ENCODE data around the gene SUSD3. TPM values are rescaled to one million over a fixed set of nuclear protein-coding genes. Genes with fewer than 3 reads are reported as not detected.

SUSD3 gene
- polyA plus RNA-seq, 4 donors = 3.7 to 10.1 (median 3.8) TPM; not detected in 1

Other genes with a start within 250 kb of the SUSD3 start
- gene ZNF484, start 180.7 kb upstream of the SUSD3 start, polyA plus RNA-seq = 1 to 10 TPM; 1.1 to 6.4 (median 1.4) TPM
- gene FGD3, start 111.2 kb upstream of the SUSD3 start, polyA plus RNA-seq = 10 to 100 TPM in 1 of 4 donors, 1 to 10 TPM in 2, under 1 TPM in 1; 0.67 to 26.1 (median 3.8) TPM
- gene CARD19, start 37.5 kb downstream of the SUSD3 start, polyA plus RNA-seq = 10 to 100 TPM; 32.7 to 45.6 (median 42.1) TPM
- gene NINJ1, start 75.5 kb downstream of the SUSD3 start, polyA plus RNA-seq = 10 to 100 TPM; 29.4 to 93.2 (median 54.0) TPM
- 100 to 1,000 TPM in 1 of 4 donors, 10 to 100 TPM in 3; 13.8 to 101 (median 33.8) TPM for gene WNK2, start 125.4 kb downstream of the SUSD3 start, polyA plus RNA-seq